Ishikawa (cell line): ENCODE measurements around the gene MSANTD1.

Experiments
- EGR1 ChIP-seq: IDR thresholded peaks from 2 replicates; pipeline ENCODE4 v1.6.1; 2012
- EP300 ChIP-seq: IDR thresholded peaks from 2 replicates; pipeline ENCODE4 v1.6.1; 2012; ENCODE audit warnings: borderline replicate concordance
- FOXM1 ChIP-seq: IDR thresholded peaks from 2 replicates; pipeline ENCODE4 v1.6.1; 2012; ENCODE audit warnings: low read depth, borderline replicate concordance
- NFIC ChIP-seq: IDR thresholded peaks from 2 replicates; pipeline ENCODE4 v1.6.1; 2012
- TAF1 ChIP-seq: IDR thresholded peaks from 2 replicates; pipeline ENCODE4 v1.6.1; 2012; ENCODE audit warnings: low read depth, mild to moderate bottlenecking
- TCF12 ChIP-seq: IDR thresholded peaks from 2 replicates; pipeline ENCODE4 v1.6.1; 2012; ENCODE audit warnings: low read depth
- TEAD4 ChIP-seq: IDR thresholded peaks from 2 replicates; pipeline ENCODE4 v1.6.1; 2012
- TF ChIP-seq, protein P1 (sequence below): IDR thresholded peaks from 2 replicates; pipeline ENCODE4 v1.6.1; 2012; ENCODE audit warnings: low read depth, mild to moderate bottlenecking
- TF ChIP-seq, protein P2 (sequence below): IDR thresholded peaks from 2 replicates; pipeline ENCODE4 v1.6.1; 2012

DNA sequence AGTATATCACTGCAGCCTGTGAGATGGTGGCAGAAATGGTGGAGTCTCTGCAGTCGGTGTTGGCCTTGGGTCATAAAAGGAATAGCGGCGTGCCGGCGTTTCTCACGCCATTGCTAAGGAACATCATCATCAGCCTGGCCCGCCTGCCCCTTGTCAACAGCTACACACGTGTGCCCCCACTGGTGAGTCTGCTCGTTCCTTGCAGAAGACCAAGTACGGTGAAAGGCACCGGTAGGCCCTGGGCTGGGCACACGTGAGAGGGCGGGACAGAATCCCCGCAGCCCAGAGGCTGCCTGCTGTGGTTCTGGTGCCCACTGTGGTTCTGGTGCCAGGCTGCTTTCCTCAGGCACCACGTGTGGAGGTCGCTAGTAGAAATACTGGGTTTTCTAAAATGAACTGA, 31.2 kb upstream of the MSANTD1 start:
- TF ChIP-seq EGR1 (no peak), TCF12 (no peak), NFIC (no peak), TEAD4 (no peak), TAF1 (no peak), FOXM1 (no peak), EP300 (no peak)
- TF ChIP-seq, protein P1, sequence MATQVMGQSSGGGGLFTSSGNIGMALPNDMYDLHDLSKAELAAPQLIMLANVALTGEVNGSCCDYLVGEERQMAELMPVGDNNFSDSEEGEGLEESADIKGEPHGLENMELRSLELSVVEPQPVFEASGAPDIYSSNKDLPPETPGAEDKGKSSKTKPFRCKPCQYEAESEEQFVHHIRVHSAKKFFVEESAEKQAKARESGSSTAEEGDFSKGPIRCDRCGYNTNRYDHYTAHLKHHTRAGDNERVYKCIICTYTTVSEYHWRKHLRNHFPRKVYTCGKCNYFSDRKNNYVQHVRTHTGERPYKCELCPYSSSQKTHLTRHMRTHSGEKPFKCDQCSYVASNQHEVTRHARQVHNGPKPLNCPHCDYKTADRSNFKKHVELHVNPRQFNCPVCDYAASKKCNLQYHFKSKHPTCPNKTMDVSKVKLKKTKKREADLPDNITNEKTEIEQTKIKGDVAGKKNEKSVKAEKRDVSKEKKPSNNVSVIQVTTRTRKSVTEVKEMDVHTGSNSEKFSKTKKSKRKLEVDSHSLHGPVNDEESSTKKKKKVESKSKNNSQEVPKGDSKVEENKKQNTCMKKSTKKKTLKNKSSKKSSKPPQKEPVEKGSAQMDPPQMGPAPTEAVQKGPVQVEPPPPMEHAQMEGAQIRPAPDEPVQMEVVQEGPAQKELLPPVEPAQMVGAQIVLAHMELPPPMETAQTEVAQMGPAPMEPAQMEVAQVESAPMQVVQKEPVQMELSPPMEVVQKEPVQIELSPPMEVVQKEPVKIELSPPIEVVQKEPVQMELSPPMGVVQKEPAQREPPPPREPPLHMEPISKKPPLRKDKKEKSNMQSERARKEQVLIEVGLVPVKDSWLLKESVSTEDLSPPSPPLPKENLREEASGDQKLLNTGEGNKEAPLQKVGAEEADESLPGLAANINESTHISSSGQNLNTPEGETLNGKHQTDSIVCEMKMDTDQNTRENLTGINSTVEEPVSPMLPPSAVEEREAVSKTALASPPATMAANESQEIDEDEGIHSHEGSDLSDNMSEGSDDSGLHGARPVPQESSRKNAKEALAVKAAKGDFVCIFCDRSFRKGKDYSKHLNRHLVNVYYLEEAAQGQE: no peak
- TF ChIP-seq, protein P2, sequence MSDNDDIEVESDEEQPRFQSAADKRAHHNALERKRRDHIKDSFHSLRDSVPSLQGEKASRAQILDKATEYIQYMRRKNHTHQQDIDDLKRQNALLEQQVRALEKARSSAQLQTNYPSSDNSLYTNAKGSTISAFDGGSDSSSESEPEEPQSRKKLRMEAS: no peak
